ENCODE measurements around the gene PDCD2.
"Not testable (repeated sequence)": the region's sequence is repeated elsewhere in the genome, so short reads cannot be mapped to it uniquely, and the experiment has no call there.

Gene PDCD2
- total RNA-seq = 49.8 to 160 (median 118) reads per million in 3 experiments

- peak; percentile 92 for DNase-seq
Measured at GRCh38 chr6:170584181-170584953, at the start of gene PDCD2. TSS of gene PDCD2 (minus strand) at chr6:170584637. CDS start at chr6:170584581, 56 bp downstream.

- not testable (repeated sequence) for DNase-seq
Measured at GRCh38 chr6:170616020-170616554, 31.6 kb upstream of the PDCD2 start.

- not testable (repeated sequence) for DNase-seq
Measured at GRCh38 chr6:170612256-170612804, 27.9 kb upstream of the PDCD2 start.

GRCh38 chr6:170609225-170609624, 24.8 kb upstream of the PDCD2 start:
- not testable (repeated sequence) for DNase-seq

- no peak for DNase-seq
Measured at GRCh38 chr6:170605574-170606259, 21.3 kb upstream of the PDCD2 start.

GRCh38 chr6:170597278-170597677, 12.8 kb upstream of the PDCD2 start:
- no peak for DNase-seq

- no peak for DNase-seq
Measured at GRCh38 chr6:170596426-170596825, 12.0 kb upstream of the PDCD2 start.

- DNase-seq = no peak
Measured at GRCh38 chr6:170590725-170591124, 6.3 kb upstream of the PDCD2 start.

GRCh38 chr6:170584954-170585498, 589 bp upstream of the PDCD2 start:
- DNase-seq = no peak

GRCh38 chr6:170583756-170584180, 669 bp downstream of the PDCD2 start:
- no peak for DNase-seq

GRCh38 chr6:170578909-170579308, 5.5 kb downstream of the PDCD2 start:
- no peak for DNase-seq

- DNase-seq = no peak
Measured at GRCh38 chr6:170575250-170575649, 9.2 kb downstream of the PDCD2 start.

GRCh38 chr6:170572704-170573466, 11.6 kb downstream of the PDCD2 start:
- no peak for DNase-seq

- DNase-seq = no peak
Measured at GRCh38 chr6:170564936-170565530, 19.4 kb downstream of the PDCD2 start.

GRCh38 chr6:170561555-170561954, 22.9 kb downstream of the PDCD2 start:
- DNase-seq = no peak

- DNase-seq = no peak
Measured at GRCh38 chr6:170555305-170555704, 29.1 kb downstream of the PDCD2 start.

- DNase-seq = no peak
Measured at GRCh38 chr6:170554796-170555137, 29.7 kb downstream of the PDCD2 start.

GRCh38 chr6:170554013-170554795, 30.2 kb downstream of the PDCD2 start, which contains the start of gene TBP:
TSS of gene TBP (plus strand) at chr6:170554369. CDS start at chr6:170557030, 2,661 bp downstream.
- peak; percentile 97 for DNase-seq

GRCh38 chr6:170553534-170554012, 30.9 kb downstream of the PDCD2 start:
- DNase-seq = no peak

- DNase-seq = peak; percentile 70
Measured at GRCh38 chr6:170552765-170553533, 31.5 kb downstream of the PDCD2 start, which contains the start of gene PSMB1. TSS of gene PSMB1 (minus strand) at chr6:170553307. CDS start at chr6:170553242, 65 bp downstream.
